OCI-LY7 (cell line): ENCODE data around the gene USP34. TPM values are rescaled to one million over a fixed set of nuclear protein-coding genes. Genes with fewer than 3 reads are reported as not detected.
A peak's percentile ranks its signal among the peaks of the same experiment; 100 is the strongest.

Experiments used
- BruUV-seq: library from RNA; stranded (reverse); fragments of 400-500 nt; replicated peaks from 2 replicates; lab custom pipeline; 2021; lab: Mats Ljungman, UMichigan
- CTCF ChIA-PET: fragments of 300-600 bp; sonication (Branson Sonifier 250); formaldehyde crosslinking; loops from one replicate; lab custom pipeline; 2022; ENCODE audit warnings: antibody characterized with exemption; ENCODE audit not compliant: unreplicated experiment; lab: Charles Lee
- POLR2A ChIA-PET: fragments of 300-600 bp; sonication (Branson Sonifier 250); formaldehyde crosslinking; loops from one replicate; lab custom pipeline; 2022; ENCODE audit warnings: antibody characterized with exemption; lab: Charles Lee
- DNase-seq: peaks from one replicate; pipeline ENCODE4 v3.0.0-alpha.2; 2015; ENCODE audit warnings: low spot score
- H2AFZ ChIP-seq: fragments of 200-600 bp; sonication (generic), shearing (Covaris generic); 2 replicates; pipeline ENCODE4 v1.6.1; 2014; ENCODE audit warnings: mild to moderate bottlenecking, antibody characterized with exemption, low read length, moderate library complexity
- H3K27ac ChIP-seq: fragments of 200-600 bp; sonication (generic); 2 replicates; pipeline ENCODE4 v1.5.1; 2014; ENCODE audit warnings: mixed run types, low read depth, mild to moderate bottlenecking, moderate library complexity, low read length, inconsistent platforms; ENCODE audit not compliant: poor library complexity, severe bottlenecking
- H3K36me3 ChIP-seq: fragments of 200-600 bp; sonication (generic); 2 replicates; pipeline ENCODE4 v1.6.1; 2014; ENCODE audit warnings: mild to moderate bottlenecking, antibody characterized with exemption, low read length, moderate library complexity, mixed read lengths; ENCODE audit not compliant: insufficient read depth
- H3K4me1 ChIP-seq: fragments of 200-600 bp; sonication (generic); 2 replicates; pipeline ENCODE4 v1.5.1; 2014; ENCODE audit warnings: mild to moderate bottlenecking, low read length; ENCODE audit not compliant: insufficient read depth, poor library complexity, severe bottlenecking
- H3K4me2 ChIP-seq: fragments of 200-600 bp; sonication (generic); 2 replicates; pipeline ENCODE4 v1.6.1; 2014; ENCODE audit warnings: mild to moderate bottlenecking, low read length
- H3K4me3 ChIP-seq: fragments of 200-600 bp; sonication (generic); 2 replicates; pipeline ENCODE4 v1.5.1; 2014; ENCODE audit warnings: mild to moderate bottlenecking, low read depth, low read length; ENCODE audit not compliant: poor library complexity, severe bottlenecking
- H3K79me2 ChIP-seq: fragments of 200-600 bp; sonication (generic); 2 replicates; pipeline ENCODE4 v1.6.1; 2016; ENCODE audit warnings: low read depth, mild to moderate bottlenecking, low read length, moderate library complexity, mixed read lengths; ENCODE audit not compliant: insufficient read depth
- H3K9me2 ChIP-seq: fragments of 200-600 bp; sonication (generic); 2 replicates; pipeline ENCODE4 v1.6.1; 2016; ENCODE audit warnings: mild to moderate bottlenecking, low read length, mixed read lengths; ENCODE audit not compliant: insufficient read depth
- H3K9me3 ChIP-seq: fragments of 200-600 bp; sonication (generic); 2 replicates; pipeline ENCODE4 v1.6.1; 2014; ENCODE audit warnings: mild to moderate bottlenecking, mixed run types, low read length, mixed read lengths
- H4K20me1 ChIP-seq: fragments of 200-600 bp; sonication (generic); 2 replicates; pipeline ENCODE4 v1.6.1; 2014; ENCODE audit warnings: mild to moderate bottlenecking, antibody characterized with exemption, low read length, moderate library complexity, mixed read lengths; ENCODE audit not compliant: insufficient read depth
- CTCF ChIP-seq: fragments of 200-600 bp; sonication (generic); conservative IDR thresholded peaks from 2 replicates; pipeline ENCODE4 v1.5.1; 2014; ENCODE audit warnings: mild to moderate bottlenecking, antibody characterized with exemption, low read length, moderate library complexity, mixed read lengths
- EZH2phosphoT487 ChIP-seq: fragments of 200-600 bp; sonication (generic); IDR thresholded peaks from 2 replicates; pipeline ENCODE4 v1.6.1; 2018; ENCODE audit warnings: low read depth, borderline replicate concordance, mild to moderate bottlenecking, mixed run types, antibody characterized with exemption, low read length, moderate library complexity, mixed read lengths
- intact Hi-C: fragments of 100-400 bp; cut with micrococcal nuclease; formaldehyde crosslinking; loops from one replicate; pipeline ENCODE4 v1.10.0; 2022; ENCODE audit not compliant: unreplicated experiment
- total RNA-seq, 2 experiments: library from RNA; depleted of rRNA in 1 of 2; stranded (reverse); fragments of >200 nt in 1 of 2; shearing (Covaris generic) in 1 of 2; gene quantifications; 2 replicates each; pipeline ENCODE4 v1.2.3, GENCODE V29; 2014 to 2022

USP34 gene
- total RNA-seq, 2 experiments from 2014 or later = 192 to 344 TPM

- no TSS peak for BruUV-seq
- no peak overlapping the region for H3K27ac ChIP-seq
Observed at GRCh38 chr2:61179701-61180639, 290.9 kb downstream of the USP34 start.

GRCh38 chr2:61178603-61179545, 292.0 kb downstream of the USP34 start:
- peak; percentile 22 for DNase-seq
- Histone ChIP-seq H4K20me1 (no peaks in the 10 kb centered on the region), H3K27ac (no peak overlapping the region), H3K9me3 (no peaks in the 10 kb centered on the region; the same call in 1 of the 2 replicates), H3K4me1 (peaks cover 32% of the 10 kb centered on the region), H3K79me2 (peaks cover 7% of the 10 kb centered on the region; the same call in 1 of the 2 replicates), H2AFZ (no peak overlapping the region), H3K9me2 (no peaks in the 10 kb centered on the region), H3K4me2 (peak overlapping the region; percentile 81), H3K4me3 (peak overlapping the region; percentile 91), H3K36me3 (peaks cover 44% of the 10 kb centered on the region)
- TSS peak; percentile 58 for BruUV-seq
- CTCF ChIA-PET = no interaction called here
- TF ChIP-seq EZH2phosphoT487 (no peak), CTCF (no peak)
- POLR2A ChIA-PET = interaction anchor here (0.5 to 1.3 kb wide), 9 partner anchors 10 to 727 kb away, joined by 3 to 5 read pairs (median 3); partner anchors contain the start of gene COMMD1
- intact Hi-C loops = loop anchor here (5.0 kb wide), 1 partner anchor 358 kb away; the partner anchor contains the start of gene XPO1

More at GRCh38 chr2:61179701-61180639, 290.9 kb downstream of the USP34 start:
- ChIA-PET POLR2A (interaction anchor here (0.9 kb wide), 1 partner anchor 159 kb away, joined by 3 read pairs; no protein-coding TSS in a partner anchor), CTCF (no interaction called here)
- H3K4me1 ChIP-seq = peaks cover 32% of the 10 kb centered on the region
- peak overlapping the region; percentile 91 for H3K4me3 ChIP-seq
- no peaks in the 10 kb centered on the region for H3K9me2 ChIP-seq
- H2AFZ ChIP-seq = no peak overlapping the region
- no peaks in the 10 kb centered on the region for H4K20me1 ChIP-seq
- TF ChIP-seq CTCF (no peak), EZH2phosphoT487 (no peak)
- H3K4me2 ChIP-seq = peak overlapping the region; percentile 81
- no peak for DNase-seq
- H3K9me3 ChIP-seq = no peaks in the 10 kb centered on the region; the same call in 1 of the 2 replicates
- H3K79me2 ChIP-seq = peaks cover 7% of the 10 kb centered on the region; the same call in 1 of the 2 replicates
- intact Hi-C loops = loop anchor here (5.0 kb wide), 1 partner anchor 357 kb away; the partner anchor contains the start of gene XPO1
- peaks cover 55% of the 10 kb centered on the region for H3K36me3 ChIP-seq
